Naive B cell (primary cell): ENCODE results near the gene PARP12. TPM values are rescaled to one million over a fixed set of nuclear protein-coding genes. Genes with fewer than 3 reads are reported as not detected.
A peak's percentile ranks its signal among the peaks of the same experiment; 100 is the strongest.
"Not testable (repeated sequence)": the region's sequence is repeated elsewhere in the genome, so short reads cannot be mapped to it uniquely, and the experiment has no call there.

Experiments used
- ATAC-seq, 2 donors: fragments of 150-1000 bp; cut with Tn5 transposase; 2 replicates each; pipeline ENCODE4 v1.10.0; 2021; ENCODE audit warnings: low read depth in 2 of 2, mild to moderate bottlenecking in 2 of 2, moderate library complexity in 2 of 2
- DNase-seq: peaks from one replicate; pipeline ENCODE4 v3.0.0; 2022
- H3K27ac Mint-ChIP-seq, 6 donors: one replicate each; pipeline ENCODE4 v1.8.0; 2020 to 2022; ENCODE audit warnings: mild to moderate bottlenecking in 6 of 6, mixed read lengths in 6 of 6, moderate library complexity in 5 of 6, inconsistent platforms in 2 of 6
- H3K27me3 Mint-ChIP-seq, 3 donors: one replicate each; pipeline ENCODE4 v1.8.0; 2021 to 2022; ENCODE audit warnings: mixed read lengths in 3 of 3, mild to moderate bottlenecking in 1 of 3
- H3K36me3 Mint-ChIP-seq, 2 donors: one replicate each; pipeline ENCODE4 v1.8.0; 2020 to 2022; ENCODE audit warnings: mixed read lengths in 2 of 2, inconsistent platforms in 1 of 2, mild to moderate bottlenecking in 1 of 2
- H3K4me1 Mint-ChIP-seq, 3 donors: one replicate each; pipeline ENCODE4 v1.8.0; 2020 to 2022; ENCODE audit warnings: mixed read lengths in 3 of 3, inconsistent platforms in 1 of 3, mild to moderate bottlenecking in 1 of 3, moderate library complexity in 1 of 3
- H3K4me3 Mint-ChIP-seq, 8 donors: one replicate each; pipeline ENCODE4 v1.8.0; 2020 to 2022; ENCODE audit warnings: mild to moderate bottlenecking in 8 of 8, mixed read lengths in 8 of 8, moderate library complexity in 8 of 8, inconsistent platforms in 2 of 8
- H3K9me3 Mint-ChIP-seq, 7 donors: one replicate each; pipeline ENCODE4 v1.8.0; 2020 to 2022; ENCODE audit warnings: mixed read lengths in 7 of 7, mild to moderate bottlenecking in 5 of 7, inconsistent platforms in 2 of 7, moderate library complexity in 1 of 7
- polyA plus RNA-seq, 6 donors: library from polyadenylated mRNA; unstranded; fragments of 300-500 nt; fragmentation: Illumina TruSeq; gene quantifications; one replicate each; pipeline ENCODE4 v1.2.3, GENCODE V29; 2021; ENCODE audit warnings: low read depth in 6 of 6

Gene PARP12, protein sequence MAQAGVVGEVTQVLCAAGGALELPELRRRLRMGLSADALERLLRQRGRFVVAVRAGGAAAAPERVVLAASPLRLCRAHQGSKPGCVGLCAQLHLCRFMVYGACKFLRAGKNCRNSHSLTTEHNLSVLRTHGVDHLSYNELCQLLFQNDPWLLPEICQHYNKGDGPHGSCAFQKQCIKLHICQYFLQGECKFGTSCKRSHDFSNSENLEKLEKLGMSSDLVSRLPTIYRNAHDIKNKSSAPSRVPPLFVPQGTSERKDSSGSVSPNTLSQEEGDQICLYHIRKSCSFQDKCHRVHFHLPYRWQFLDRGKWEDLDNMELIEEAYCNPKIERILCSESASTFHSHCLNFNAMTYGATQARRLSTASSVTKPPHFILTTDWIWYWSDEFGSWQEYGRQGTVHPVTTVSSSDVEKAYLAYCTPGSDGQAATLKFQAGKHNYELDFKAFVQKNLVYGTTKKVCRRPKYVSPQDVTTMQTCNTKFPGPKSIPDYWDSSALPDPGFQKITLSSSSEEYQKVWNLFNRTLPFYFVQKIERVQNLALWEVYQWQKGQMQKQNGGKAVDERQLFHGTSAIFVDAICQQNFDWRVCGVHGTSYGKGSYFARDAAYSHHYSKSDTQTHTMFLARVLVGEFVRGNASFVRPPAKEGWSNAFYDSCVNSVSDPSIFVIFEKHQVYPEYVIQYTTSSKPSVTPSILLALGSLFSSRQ
- polyA plus RNA-seq, result 10 to 100 TPM; 40.5 to 61.1 (median 47.6) TPM

DNA sequence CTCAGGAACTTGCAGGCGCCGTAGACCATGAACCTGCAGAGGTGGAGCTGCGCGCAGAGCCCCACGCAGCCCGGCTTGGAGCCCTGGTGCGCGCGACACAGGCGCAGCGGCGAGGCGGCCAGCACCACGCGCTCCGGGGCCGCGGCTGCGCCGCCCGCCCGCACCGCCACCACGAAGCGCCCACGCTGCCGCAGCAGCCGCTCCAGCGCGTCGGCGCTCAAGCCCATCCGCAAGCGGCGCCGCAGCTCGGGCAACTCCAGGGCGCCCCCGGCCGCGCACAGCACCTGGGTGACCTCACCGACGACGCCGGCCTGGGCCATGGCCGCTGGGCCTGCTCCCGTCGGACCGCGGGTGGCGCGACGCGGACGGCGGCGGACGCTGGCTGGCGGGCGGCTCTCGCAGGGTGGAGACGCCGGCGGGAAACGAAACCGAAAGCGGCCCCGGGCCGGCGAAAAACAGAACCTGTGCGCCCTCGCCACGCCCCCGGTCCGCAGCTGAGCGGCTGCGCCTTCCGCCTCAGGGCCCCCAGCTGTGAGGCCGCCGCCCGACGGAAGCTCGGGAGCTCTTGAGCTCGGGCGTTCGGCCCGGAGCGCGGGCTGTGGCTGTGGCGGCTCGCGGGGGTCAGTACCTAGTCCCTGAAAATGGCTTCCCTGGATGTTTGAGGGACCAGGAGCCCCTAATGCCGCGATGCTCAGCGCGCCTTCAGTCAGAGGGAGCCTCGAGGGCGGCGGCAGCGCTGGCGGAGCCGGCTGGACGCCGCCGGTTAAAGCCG lies at the start of gene PARP12:
Gene PARP12 (minus strand): TSS at position 424 of the 772 bp plus-strand sequence. CDS start 104 bp downstream, at position 320.
- H3K4me3 Mint-ChIP-seq, result peak within 1 kb of the TSS; percentile 90 to 99 (median 97)
- H3K9me3 Mint-ChIP-seq, result peaks cover 9 to 24% (median 20%) of the 10 kb centered on the region in 7 donors
- peaks cover 36 to 51% (median 49%) of the 10 kb centered on the region in 3 donors for H3K4me1 Mint-ChIP-seq
- ATAC-seq, result peak; percentile 81 to 85
- peaks cover 11 to 21% of the 10 kb centered on the region in 2 donors for H3K36me3 Mint-ChIP-seq
- DNase-seq, result peak; percentile 92
- H3K27ac Mint-ChIP-seq, result peak within 1 kb of the TSS; percentile 94 to 100 (median 98)
- no peaks in the 10 kb centered on the region for H3K27me3 Mint-ChIP-seq

- H3K27ac Mint-ChIP-seq, H3K4me1 Mint-ChIP-seq, ATAC-seq, H3K9me3 Mint-ChIP-seq, DNase-seq, H3K4me3 Mint-ChIP-seq, H3K27me3 Mint-ChIP-seq: not testable (repeated sequence)
- peaks cover 24 to 45% of the 10 kb centered on the region in 2 donors for H3K36me3 Mint-ChIP-seq
These were observed 46.0 kb upstream of the PARP12 start for GRCh38 chr7:140108777-140109176.

DNA sequence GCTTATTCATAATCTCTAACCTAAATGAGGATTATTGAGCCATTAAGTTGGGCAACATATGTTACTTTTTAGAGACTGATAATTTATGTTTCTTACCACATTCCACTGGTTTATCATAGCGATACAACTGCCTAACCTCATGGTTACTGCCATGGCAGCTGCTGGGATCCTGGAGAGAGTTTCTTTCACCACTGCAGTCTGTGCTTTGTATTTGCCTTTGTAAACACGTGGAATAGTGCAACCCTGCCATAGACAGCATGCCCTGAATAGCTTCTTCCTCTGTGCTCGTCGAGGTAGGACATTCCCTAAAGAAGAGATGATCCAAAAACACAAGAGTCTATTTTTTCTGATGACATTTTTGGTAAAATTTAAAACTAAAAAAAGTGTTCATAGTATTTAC lies 33.7 kb upstream of the PARP12 start:
- Mint-ChIP-seq H3K9me3 (no peaks in the 10 kb centered on the region), H3K27ac (peak overlapping the region in 1 of 6 donors; percentile 24), H3K4me3 (no peak overlapping the region), H3K27me3 (no peaks in the 10 kb centered on the region), H3K36me3 (peaks cover 39 to 43% of the 10 kb centered on the region in 2 donors), H3K4me1 (peaks cover 0 to 2% (median 0%) of the 10 kb centered on the region in 3 donors)
- no peak for ATAC-seq
- DNase-seq, result no peak

DNA sequence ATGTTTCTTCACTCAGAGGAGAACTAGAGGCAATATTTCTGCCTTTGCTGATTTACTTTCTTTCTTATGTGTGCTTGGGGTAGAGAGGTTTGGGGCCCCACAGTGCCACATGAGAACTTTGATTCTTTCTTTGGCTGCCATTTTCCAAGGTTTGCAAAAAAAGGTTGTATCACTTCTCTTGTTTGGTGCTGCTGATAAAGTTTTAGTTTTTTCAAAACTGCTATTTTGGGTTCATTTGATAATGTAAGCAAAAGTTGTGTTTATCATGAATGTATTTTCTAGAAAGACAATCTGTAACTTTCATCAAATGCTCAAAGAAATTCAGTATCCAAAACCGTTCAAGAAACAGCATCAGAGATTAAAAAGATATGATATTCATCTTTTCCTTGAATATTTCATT lies 30.6 kb upstream of the PARP12 start:
- ATAC-seq, result no peak
- no peaks in the 10 kb centered on the region for H3K27me3 Mint-ChIP-seq
- H3K36me3 Mint-ChIP-seq, result peaks cover 21 to 36% of the 10 kb centered on the region in 2 donors
- H3K4me3 Mint-ChIP-seq, result no peak overlapping the region
- H3K4me1 Mint-ChIP-seq, result peaks cover 0 to 4% (median 0%) of the 10 kb centered on the region in 3 donors
- peak overlapping the region in 2 of 6 donors; percentile 50 to 69 for H3K27ac Mint-ChIP-seq
- DNase-seq, result no peak
- H3K9me3 Mint-ChIP-seq, result no peaks in the 10 kb centered on the region

- DNase-seq, result no peak
- Mint-ChIP-seq H3K4me1 (peaks cover 13 to 20% (median 16%) of the 10 kb centered on the region in 3 donors), H3K4me3 (peak overlapping the region in 2 of 8 donors; percentile 31 to 47), H3K27ac (peak overlapping the region in 2 of 6 donors; percentile 16 to 50), H3K36me3 (no peaks in the 10 kb centered on the region), H3K9me3 (no peaks in the 10 kb centered on the region), H3K27me3 (no peaks in the 10 kb centered on the region)
- ATAC-seq, result peak in 1 of 2 donors; percentile 8
These were observed 22.7 kb upstream of the PARP12 start for GRCh38 chr7:140085447-140085846.

GRCh38 chr7:140084972-140085371 lies 22.2 kb upstream of the PARP12 start:
- H3K9me3 Mint-ChIP-seq, result no peaks in the 10 kb centered on the region
- peak overlapping the region in 4 of 6 donors; percentile 16 to 51 (median 50) for H3K27ac Mint-ChIP-seq
- H3K4me1 Mint-ChIP-seq, result peaks cover 13 to 20% (median 16%) of the 10 kb centered on the region in 3 donors
- DNase-seq (peak; percentile 40), ATAC-seq (peak; percentile 84 to 89)
- H3K36me3 Mint-ChIP-seq, result no peaks in the 10 kb centered on the region
- H3K27me3 Mint-ChIP-seq, result no peaks in the 10 kb centered on the region
- peak overlapping the region in 7 of 8 donors; percentile 6 to 80 (median 47) for H3K4me3 Mint-ChIP-seq

DNA sequence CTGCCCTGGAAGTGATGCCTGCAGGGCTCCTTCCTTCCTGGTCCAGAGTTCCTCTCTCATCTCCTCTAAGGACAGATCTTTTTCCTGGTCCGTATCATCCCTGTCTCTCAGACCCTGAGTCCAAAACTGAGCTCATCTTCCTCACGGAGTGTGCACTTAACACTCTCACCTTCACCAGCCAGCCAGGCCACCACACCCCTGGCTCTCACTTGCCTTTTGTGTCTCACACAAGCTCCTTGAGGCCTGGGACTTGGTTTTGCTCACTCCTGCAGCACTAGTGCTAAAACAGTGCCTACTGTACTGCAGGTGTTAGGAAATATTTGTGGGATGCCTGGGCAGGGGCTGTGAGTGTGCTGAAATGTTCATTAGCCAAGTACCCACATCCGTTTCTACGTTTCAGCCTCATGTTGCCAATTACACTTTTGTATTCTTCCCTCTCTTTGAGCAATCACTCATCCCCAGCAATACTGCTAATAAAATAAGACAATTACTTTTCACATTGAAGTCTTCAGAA lies 21.4 kb upstream of the PARP12 start:
- Mint-ChIP-seq H3K27ac (peak overlapping the region in 5 of 6 donors; percentile 12 to 83 (median 69)), H3K4me1 (peaks cover 13 to 20% (median 16%) of the 10 kb centered on the region in 3 donors), H3K36me3 (no peaks in the 10 kb centered on the region), H3K9me3 (no peaks in the 10 kb centered on the region), H3K4me3 (peak overlapping the region in 1 of 8 donors; percentile 35), H3K27me3 (no peaks in the 10 kb centered on the region)
- DNase-seq (no peak), ATAC-seq (no peak)

- DNase-seq, result no peak
- H3K36me3 Mint-ChIP-seq, result no peaks in the 10 kb centered on the region
- H3K4me3 Mint-ChIP-seq, result no peak overlapping the region
- peak overlapping the region in 3 of 6 donors; percentile 68 to 83 (median 74) for H3K27ac Mint-ChIP-seq
- H3K9me3 Mint-ChIP-seq, result no peaks in the 10 kb centered on the region
- no peaks in the 10 kb centered on the region for H3K27me3 Mint-ChIP-seq
- H3K4me1 Mint-ChIP-seq, result peaks cover 16 to 20% (median 16%) of the 10 kb centered on the region in 3 donors
- ATAC-seq, result no peak
These were observed 20.0 kb upstream of the PARP12 start for GRCh38 chr7:140082770-140083169.

DNA sequence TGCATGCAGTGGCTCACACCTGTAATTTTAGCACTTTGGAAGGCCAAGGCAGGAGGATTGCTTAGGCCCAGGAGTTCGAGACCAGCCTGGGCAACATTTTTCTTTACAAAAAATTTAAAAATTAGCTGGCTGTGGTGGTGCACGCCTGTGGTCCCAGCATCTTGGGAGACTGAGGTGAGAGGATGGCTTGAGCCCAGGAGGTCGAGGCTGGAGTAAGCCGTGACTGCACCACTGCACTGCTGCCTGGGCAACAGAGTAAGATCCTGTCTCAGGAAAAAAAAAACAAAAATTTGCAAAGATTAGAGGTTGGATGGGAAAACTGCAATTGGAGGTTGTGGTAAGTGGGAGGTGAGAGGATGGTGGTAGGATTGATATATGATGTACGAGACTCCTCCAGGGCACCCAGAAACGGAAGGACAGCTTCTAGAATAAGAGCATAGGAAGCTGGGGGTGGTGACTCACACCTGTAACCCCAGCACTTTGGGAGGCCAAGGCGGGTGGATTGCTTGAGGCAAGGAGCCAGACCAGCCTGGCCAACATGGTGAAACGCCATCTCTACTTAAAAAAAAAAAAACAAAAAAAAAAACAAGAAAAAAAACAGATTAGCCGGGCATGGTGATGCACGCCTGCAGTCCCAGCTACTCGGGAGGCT lies 19.1 kb upstream of the PARP12 start:
- ATAC-seq (no peak), DNase-seq (no peak)
- Mint-ChIP-seq H3K36me3 (no peaks in the 10 kb centered on the region), H3K27me3 (no peaks in the 10 kb centered on the region), H3K27ac (peak overlapping the region in 2 of 6 donors; percentile 33 to 42), H3K9me3 (no peaks in the 10 kb centered on the region), H3K4me1 (peaks cover 16 to 20% (median 16%) of the 10 kb centered on the region in 3 donors), H3K4me3 (no peak overlapping the region)

DNA sequence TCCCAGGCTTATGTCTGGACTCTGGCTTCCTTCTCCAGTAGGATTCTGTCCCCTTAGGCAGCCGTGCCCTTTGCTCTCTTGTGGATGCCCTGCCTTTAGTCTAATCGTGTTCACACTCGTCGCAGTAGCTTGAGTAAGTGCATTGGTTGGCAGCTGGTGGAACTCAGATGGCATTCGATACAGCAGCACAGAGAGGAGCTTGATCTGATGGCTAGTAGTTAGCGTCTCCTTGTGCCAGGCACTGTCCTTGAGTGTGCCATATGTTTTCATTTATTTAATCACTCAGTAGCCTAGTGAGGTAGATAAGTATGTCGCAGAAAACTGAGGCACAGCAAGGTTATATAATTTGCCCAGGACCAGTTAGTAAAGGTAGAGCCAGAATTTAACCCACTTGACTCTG lies 18.2 kb upstream of the PARP12 start:
- H3K27ac Mint-ChIP-seq, result peak overlapping the region in 1 of 6 donors; percentile 29
- no peaks in the 10 kb centered on the region for H3K27me3 Mint-ChIP-seq
- ATAC-seq (no peak), DNase-seq (no peak)
- H3K4me1 Mint-ChIP-seq, result peaks cover 12 to 25% (median 16%) of the 10 kb centered on the region in 3 donors
- no peaks in the 10 kb centered on the region for H3K36me3 Mint-ChIP-seq
- no peak overlapping the region for H3K4me3 Mint-ChIP-seq
- H3K9me3 Mint-ChIP-seq, result no peaks in the 10 kb centered on the region

DNA sequence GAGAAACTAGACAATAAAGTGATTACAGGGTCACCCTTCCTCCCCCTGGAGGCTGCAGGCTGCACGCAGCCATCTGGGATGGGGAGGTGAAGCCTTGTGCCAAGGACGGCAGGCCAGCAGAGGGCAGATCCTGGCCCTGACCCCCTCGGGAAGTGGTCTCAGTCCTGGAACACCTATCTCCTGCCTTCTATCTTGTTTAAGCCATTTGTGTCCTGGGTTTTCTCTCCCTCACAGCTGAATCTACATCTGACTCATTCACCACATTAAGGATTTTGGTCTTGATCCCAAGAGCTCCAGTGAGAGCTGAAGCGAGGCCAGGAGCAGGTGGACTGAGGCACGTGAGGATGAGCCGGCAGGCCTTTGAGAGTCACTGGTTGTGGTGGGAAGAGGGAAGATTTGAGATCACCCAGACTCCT lies 16.4 kb upstream of the PARP12 start:
- ATAC-seq, result no peak
- no peak overlapping the region for H3K27ac Mint-ChIP-seq
- H3K9me3 Mint-ChIP-seq, result no peaks in the 10 kb centered on the region
- H3K4me3 Mint-ChIP-seq, result peak overlapping the region in 1 of 8 donors; percentile 3
- no peak for DNase-seq
- no peaks in the 10 kb centered on the region for H3K36me3 Mint-ChIP-seq
- peaks cover 2 to 13% (median 7%) of the 10 kb centered on the region in 3 donors for H3K4me1 Mint-ChIP-seq
- H3K27me3 Mint-ChIP-seq, result no peaks in the 10 kb centered on the region

GRCh38 chr7:140078392-140078791 lies 15.6 kb upstream of the PARP12 start:
- DNase-seq, result no peak
- Mint-ChIP-seq H3K27ac (no peak overlapping the region), H3K36me3 (no peaks in the 10 kb centered on the region), H3K9me3 (no peaks in the 10 kb centered on the region), H3K4me1 (peaks cover 0 to 11% (median 5%) of the 10 kb centered on the region in 3 donors), H3K4me3 (no peak overlapping the region), H3K27me3 (no peaks in the 10 kb centered on the region)
- peak in 1 of 2 donors; percentile 35 for ATAC-seq
